GM12891 (cell line): Measurements from ENCODE around the gene MAP7D1.

ENCODE experiments used
- DNase-seq: peaks from one replicate; pipeline ENCODE4 v3.0.0; 2011; ENCODE audit warnings: low spot score; ENCODE audit not compliant: insufficient read length
- FAIRE-seq: peaks from 2 replicates; lab custom pipeline; 2011; peaks lifted over from hg19 to GRCh38; lab: Jason Lieb, UNC
- PAX5 ChIP-seq: IDR thresholded peaks from 2 replicates; pipeline ENCODE4 v1.6.1; 2011; ENCODE audit warnings: low read length, moderate library complexity, mild to moderate bottlenecking; ENCODE audit not compliant: insufficient read depth, severe bottlenecking
- POLR2A ChIP-seq: IDR thresholded peaks from 2 replicates; pipeline ENCODE4 v1.6.1; 2011; ENCODE audit warnings: low read depth, low read length, control low read depth
- POLR2AphosphoS5 ChIP-seq: IDR thresholded peaks from 2 replicates; pipeline ENCODE4 v1.6.1; 2011; ENCODE audit warnings: low read depth, low read length, control low read depth
- POU2F2 ChIP-seq: IDR thresholded peaks from 2 replicates; pipeline ENCODE4 v1.6.1; 2011; ENCODE audit warnings: low read depth, mild to moderate bottlenecking, control low read depth, low read length, moderate library complexity
- SPI1 ChIP-seq: IDR thresholded peaks from 2 replicates; pipeline ENCODE4 v1.6.1; 2011; ENCODE audit warnings: low read depth, low read length, control low read depth
- TAF1 ChIP-seq: IDR thresholded peaks from 2 replicates; pipeline ENCODE4 v1.6.1; 2011; ENCODE audit warnings: low read depth, low read length, control low read depth

The MAP7D1 gene

GRCh38 chr1:36116901-36117300, 39.1 kb upstream of the MAP7D1 start:
- no peak for FAIRE-seq
- TF ChIP-seq POLR2AphosphoS5 (no peak), POLR2A (no peak), POU2F2 (no peak), TAF1 (no peak), PAX5 (no peak), SPI1 (no peak)
- no peak for DNase-seq

DNA sequence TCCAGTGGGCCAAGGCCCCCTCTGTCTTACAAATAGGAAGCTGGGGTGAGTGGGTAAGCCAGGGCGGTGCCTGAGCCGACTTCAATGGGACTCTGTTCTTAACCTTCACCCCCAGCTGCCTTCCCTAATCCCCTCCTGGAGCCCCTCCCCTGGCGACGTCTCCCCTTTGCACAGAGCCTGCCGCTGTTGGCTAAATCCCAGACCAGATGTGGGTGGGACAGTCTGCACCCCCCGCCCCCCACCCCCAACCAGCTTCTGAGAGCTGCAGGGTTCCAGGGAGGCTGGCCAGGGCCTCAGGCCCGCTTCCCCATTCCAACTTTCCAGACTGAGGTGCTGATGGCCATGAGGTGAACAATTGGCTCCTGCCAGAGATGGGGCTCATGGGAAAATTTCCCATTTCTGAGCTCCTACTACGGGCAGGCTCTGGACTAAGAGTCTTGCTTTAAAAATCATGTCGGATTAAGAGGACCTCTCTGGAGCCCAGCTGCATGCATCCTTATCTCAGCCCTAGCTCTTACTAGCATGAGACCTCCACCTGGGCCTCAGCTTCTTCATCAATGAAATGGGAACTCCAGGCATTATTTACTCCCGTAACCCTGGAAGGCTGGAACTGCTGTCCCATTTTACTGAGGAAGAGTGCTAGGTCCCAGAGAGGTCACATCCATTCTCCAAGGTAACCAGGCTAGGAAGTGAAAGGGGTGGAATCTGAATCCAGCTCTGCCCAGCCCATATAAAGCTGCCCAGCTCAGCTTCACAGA, 37.3 kb upstream of the MAP7D1 start:
- FAIRE-seq (no peak), DNase-seq (no peak)
- TF ChIP-seq PAX5 (no peak), POLR2A (no peak), SPI1 (no peak), TAF1 (no peak), POLR2AphosphoS5 (no peak), POU2F2 (no peak)

DNA sequence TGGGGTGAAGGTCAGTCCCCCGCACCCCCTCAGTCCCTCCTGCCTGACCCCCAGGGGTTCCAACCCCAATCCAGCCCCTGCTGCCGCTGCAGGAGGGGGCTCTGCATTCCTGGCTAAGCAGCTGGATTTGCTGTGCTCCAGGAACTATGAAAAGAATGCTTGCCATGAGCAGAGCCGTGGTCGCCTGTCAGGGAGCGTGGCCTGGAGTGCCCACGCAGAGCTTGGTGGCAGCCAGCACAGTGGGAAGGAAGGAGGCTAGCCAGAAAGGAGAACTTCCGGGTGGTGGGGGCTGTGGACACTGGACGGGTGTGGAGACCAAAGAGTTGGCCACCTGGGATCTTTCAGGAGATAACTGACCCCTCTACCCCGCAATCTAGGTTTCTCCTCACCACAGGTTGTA, 36.5 kb upstream of the MAP7D1 start:
- no peak for FAIRE-seq
- DNase-seq, result no peak
- TF ChIP-seq PAX5, result no peak
- TF ChIP-seq POLR2A, result no peak
- no peak for TF ChIP-seq TAF1
- TF ChIP-seq POU2F2, result no peak
- TF ChIP-seq SPI1, result no peak
- no peak for TF ChIP-seq POLR2AphosphoS5

GRCh38 chr1:36122062-36123030, 33.6 kb upstream of the MAP7D1 start:
- no peak for TF ChIP-seq POU2F2
- no peak for TF ChIP-seq POLR2A
- TF ChIP-seq TAF1, result no peak
- no peak for TF ChIP-seq SPI1
- TF ChIP-seq PAX5, result no peak
- FAIRE-seq (peak; percentile 20), DNase-seq (peak; percentile 11)

GRCh38 chr1:36123356-36123755, 32.6 kb upstream of the MAP7D1 start:
- FAIRE-seq (peak; percentile 95), DNase-seq (peak; percentile 63)
- TF ChIP-seq POLR2AphosphoS5 (no peak), SPI1 (peak; percentile 44; the same call in 1 of the 2 replicates)

DNA sequence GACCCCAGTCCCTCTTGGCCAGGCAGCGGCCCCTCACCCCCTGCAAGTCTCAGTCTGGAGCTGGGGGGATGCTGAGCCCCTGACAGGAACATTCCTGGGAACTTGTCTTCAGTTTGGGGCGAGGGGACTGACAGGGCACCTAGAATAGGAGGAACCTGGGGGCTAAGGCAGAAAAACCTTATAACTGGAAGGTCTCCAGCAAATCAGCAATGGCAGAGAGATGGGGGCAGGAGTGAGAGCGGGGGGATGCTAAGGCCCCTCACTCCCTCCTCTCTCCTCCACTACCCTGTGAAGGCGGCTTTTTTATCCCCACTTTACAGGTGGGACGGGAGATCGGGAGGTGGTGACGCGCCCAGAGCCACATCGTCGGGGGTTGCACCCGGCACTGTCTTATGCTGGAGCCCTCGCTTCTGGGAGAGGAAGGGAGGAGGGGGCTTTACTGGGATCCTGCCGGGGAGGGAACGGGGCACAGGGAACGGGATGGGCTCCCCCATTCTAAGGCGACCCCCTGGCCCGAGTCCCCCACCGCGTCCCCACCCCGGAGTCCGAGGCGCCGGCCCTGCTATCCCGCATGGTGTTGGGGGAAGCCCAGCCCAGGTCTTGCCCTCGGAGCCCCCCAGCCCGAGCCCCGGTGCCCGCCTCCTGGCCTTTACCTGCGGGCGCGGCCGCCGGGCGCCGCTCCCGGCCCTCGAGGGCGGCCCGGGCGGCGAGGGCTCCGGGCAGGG, 31.4 kb upstream of the MAP7D1 start:
- TF ChIP-seq TAF1, result no peak
- no peak for TF ChIP-seq SPI1
- TF ChIP-seq PAX5, result no peak
- no peak for TF ChIP-seq POLR2A
- no peak for TF ChIP-seq POLR2AphosphoS5
- TF ChIP-seq POU2F2, result no peak
- FAIRE-seq (no peak), DNase-seq (no peak)

- TF ChIP-seq POLR2AphosphoS5 (no peak), PAX5 (no peak), POU2F2 (no peak), POLR2A (no peak), SPI1 (no peak), TAF1 (no peak)
- DNase-seq (no peak), FAIRE-seq (no peak)
Observed at GRCh38 chr1:36125129-36125991, 30.6 kb upstream of the MAP7D1 start, which contains the start of gene COL8A2. Gene COL8A2, minus strand, starts transcription at chr1:36125222. Its CDS starts 24,980 bp downstream, at chr1:36100242.
